Aorta (tissue), 4 donors: ENCODE data around the gene PCDHA5. TPM values are rescaled to one million over a fixed set of nuclear protein-coding genes. Genes with fewer than 3 reads are reported as not detected.

ENCODE experiments used
- polyA plus RNA-seq, 2 donors: library from polyadenylated mRNA; stranded (reverse); fragments of 200-250 nt; gene quantifications; one replicate each; pipeline ENCODE4 v1.2.3, GENCODE V29; 2013
- total RNA-seq, 2 donors: library from RNA; stranded (reverse); fragmentation: NEBNext Ultra II Directional; extraction: Animal tissue kit (Norgen Biotek cat#: 25700); gene quantifications; one replicate each; pipeline ENCODE4 v1.2.1, GENCODE V29; 2021
- donor health status: healthy with polysubstance abuse.
- donor health status: Bipolar disorder and iron deficiency.
- donor health status: DM: no; HTN: no; CAD: no.
- donor health status: DM: yes; HTN: yes; CAD: no.

PCDHA5 gene
- total and polyA plus RNA-seq, 4 donors: 0.08 to 0.26 (median 0.24) TPM; not detected in 1

Other genes starting within 250 kb of the PCDHA5 start
- 100 to 1,000 TPM; 104 to 205 TPM for gene CD14, start 188.4 kb upstream of the PCDHA5 start, total RNA-seq
- 100 to 1,000 TPM in 1 of 2 donors, 10 to 100 TPM in 1; 34.9 to 115 TPM for gene CD14, start 188.4 kb upstream of the PCDHA5 start, polyA plus RNA-seq
- gene TMCO6, start 182.2 kb upstream of the PCDHA5 start, total RNA-seq: 10 to 100 TPM in 1 of 2 donors, 1 to 10 TPM in 1; 8.6 to 11.9 TPM
- gene TMCO6, start 182.2 kb upstream of the PCDHA5 start, polyA plus RNA-seq: 1 to 10 TPM; 2.9 to 9.4 TPM
- gene NDUFA2, start 174.0 kb upstream of the PCDHA5 start, total RNA-seq: 10 to 100 TPM; 32.1 to 35.0 TPM
- gene NDUFA2, start 174.0 kb upstream of the PCDHA5 start, polyA plus RNA-seq: 100 to 1,000 TPM; 114 to 198 TPM
- gene IK, start 173.8 kb upstream of the PCDHA5 start, total RNA-seq: 10 to 100 TPM; 78.4 to 79.1 TPM
- gene IK, start 173.8 kb upstream of the PCDHA5 start, polyA plus RNA-seq: 100 to 1,000 TPM in 1 of 2 donors, 10 to 100 TPM in 1; 90.3 to 104 TPM
- gene WDR55, start 156.7 kb upstream of the PCDHA5 start, total RNA-seq: 10 to 100 TPM; 18.5 to 21.3 TPM
- 10 to 100 TPM in 1 of 2 donors, 1 to 10 TPM in 1; 9.5 to 22.0 TPM for gene WDR55, start 156.7 kb upstream of the PCDHA5 start, polyA plus RNA-seq
- gene DND1, start 148.0 kb upstream of the PCDHA5 start, total RNA-seq: 1 to 10 TPM in 1 of 2 donors, under 1 TPM in 1; 0.84 to 1.3 TPM
- gene DND1, start 148.0 kb upstream of the PCDHA5 start, polyA plus RNA-seq: 1 to 10 TPM in 1 of 2 donors, not detected in 1; 2.1 TPM
- 10 to 100 TPM; 48.6 to 49.3 TPM for gene HARS1, start 130.2 kb upstream of the PCDHA5 start, total RNA-seq
- gene HARS1, start 130.2 kb upstream of the PCDHA5 start, polyA plus RNA-seq: 10 to 100 TPM; 35.1 to 74.6 TPM
- gene HARS2, start 130.2 kb upstream of the PCDHA5 start, total RNA-seq: 10 to 100 TPM; 21.3 to 33.0 TPM
- gene HARS2, start 130.2 kb upstream of the PCDHA5 start, polyA plus RNA-seq: 10 to 100 TPM; 14.4 to 27.6 TPM
- 10 to 100 TPM; 39.0 to 41.4 TPM for gene ZMAT2, start 121.2 kb upstream of the PCDHA5 start, total RNA-seq
- gene ZMAT2, start 121.2 kb upstream of the PCDHA5 start, polyA plus RNA-seq: 100 to 1,000 TPM in 1 of 2 donors, 10 to 100 TPM in 1; 70.6 to 143 TPM
- gene PCDHA1, start 35.5 kb upstream of the PCDHA5 start, total RNA-seq: not detected
- not detected for gene PCDHA1, start 35.5 kb upstream of the PCDHA5 start, polyA plus RNA-seq
- under 1 TPM; 0.13 to 0.24 TPM for gene PCDHA2, start 26.8 kb upstream of the PCDHA5 start, total RNA-seq
- gene PCDHA2, start 26.8 kb upstream of the PCDHA5 start, polyA plus RNA-seq: not detected
- gene PCDHA3, start 20.6 kb upstream of the PCDHA5 start, total RNA-seq: under 1 TPM; 0.33 to 0.36 TPM
- under 1 TPM; 0.25 to 0.38 TPM for gene PCDHA3, start 20.6 kb upstream of the PCDHA5 start, polyA plus RNA-seq
- under 1 TPM; 0.78 to 0.90 TPM for gene PCDHA4, start 14.5 kb upstream of the PCDHA5 start, total RNA-seq
- gene PCDHA4, start 14.5 kb upstream of the PCDHA5 start, polyA plus RNA-seq: under 1 TPM in 1 of 2 donors, not detected in 1; 0.05 TPM
- gene PCDHA6, start 6.3 kb downstream of the PCDHA5 start, total RNA-seq: under 1 TPM; 0.36 to 0.45 TPM
- gene PCDHA6, start 6.3 kb downstream of the PCDHA5 start, polyA plus RNA-seq: under 1 TPM in 1 of 2 donors, not detected in 1; 0.64 TPM
- under 1 TPM; 0.32 to 0.57 TPM for gene PCDHA7, start 12.7 kb downstream of the PCDHA5 start, total RNA-seq
- under 1 TPM in 1 of 2 donors, not detected in 1; 0.13 TPM for gene PCDHA7, start 12.7 kb downstream of the PCDHA5 start, polyA plus RNA-seq
- gene PCDHA8, start 19.6 kb downstream of the PCDHA5 start, total RNA-seq: under 1 TPM; 0.16 to 0.36 TPM
- not detected for gene PCDHA8, start 19.6 kb downstream of the PCDHA5 start, polyA plus RNA-seq
- under 1 TPM; 0.13 to 0.36 TPM for gene PCDHA9, start 26.8 kb downstream of the PCDHA5 start, total RNA-seq
- gene PCDHA9, start 26.8 kb downstream of the PCDHA5 start, polyA plus RNA-seq: not detected
- gene PCDHA10, start 34.3 kb downstream of the PCDHA5 start, total RNA-seq: under 1 TPM; 0.65 to 0.69 TPM
- under 1 TPM in 1 of 2 donors, not detected in 1; 0.03 TPM for gene PCDHA10, start 34.3 kb downstream of the PCDHA5 start, polyA plus RNA-seq
- gene PCDHA11, start 47.3 kb downstream of the PCDHA5 start, total RNA-seq: under 1 TPM; 0.19 to 0.27 TPM
- gene PCDHA11, start 47.3 kb downstream of the PCDHA5 start, polyA plus RNA-seq: not detected
- under 1 TPM in 1 of 2 donors, not detected in 1; 0.57 TPM for gene PCDHA12, start 53.7 kb downstream of the PCDHA5 start, total RNA-seq
- under 1 TPM in 1 of 2 donors, not detected in 1; 0.05 TPM for gene PCDHA12, start 53.7 kb downstream of the PCDHA5 start, polyA plus RNA-seq
- under 1 TPM; 0.15 to 0.16 TPM for gene PCDHA13, start 60.5 kb downstream of the PCDHA5 start, total RNA-seq
- gene PCDHA13, start 60.5 kb downstream of the PCDHA5 start, polyA plus RNA-seq: not detected
- gene PCDHAC1, start 104.7 kb downstream of the PCDHA5 start, total RNA-seq: under 1 TPM; 0.15 to 0.36 TPM
- gene PCDHAC1, start 104.7 kb downstream of the PCDHA5 start, polyA plus RNA-seq: not detected
- 1 to 10 TPM; 1.4 to 1.9 TPM for gene PCDHAC2, start 144.9 kb downstream of the PCDHA5 start, total RNA-seq
- under 1 TPM; 0.25 to 0.49 TPM for gene PCDHAC2, start 144.9 kb downstream of the PCDHA5 start, polyA plus RNA-seq
- gene PCDHB1, start 229.8 kb downstream of the PCDHA5 start, total RNA-seq: not detected
- not detected for gene PCDHB1, start 229.8 kb downstream of the PCDHA5 start, polyA plus RNA-seq